AG08395 (cell line): ENCODE measurements around the gene MAEA.
"Not testable (repeated sequence)": the region's sequence is repeated elsewhere in the genome, so short reads cannot be mapped to it uniquely, and the experiment has no call there.

Experiments used
- DNase-seq: peaks from one replicate; pipeline ENCODE4 v3.0.0; 2012; ENCODE audit warnings: mixed read lengths, low spot score

MAEA gene

GRCh38 chr4:1321946-1322650 is 32.4 kb downstream of the MAEA start:
- no peak for DNase-seq

GRCh38 chr4:1323280-1323634 is 33.6 kb downstream of the MAEA start:
- no peak for DNase-seq

- peak; percentile 37 for DNase-seq
Observed at GRCh38 chr4:1323635-1324442, 34.1 kb downstream of the MAEA start.

GRCh38 chr4:1324443-1325175 is 34.9 kb downstream of the MAEA start:
- DNase-seq = not testable (repeated sequence)

GRCh38 chr4:1325176-1325480 is 35.4 kb downstream of the MAEA start:
- no peak for DNase-seq

GRCh38 chr4:1325681-1326635 is 36.3 kb downstream of the MAEA start:
- no peak for DNase-seq

GRCh38 chr4:1326751-1327525 is 37.2 kb downstream of the MAEA start:
- DNase-seq = no peak

- no peak for DNase-seq
Observed at GRCh38 chr4:1327526-1328266, 38.0 kb downstream of the MAEA start.

- DNase-seq = no peak
Observed at GRCh38 chr4:1328267-1329155, 38.8 kb downstream of the MAEA start.

GRCh38 chr4:1329408-1330371 is 40.0 kb downstream of the MAEA start:
- DNase-seq = no peak

GRCh38 chr4:1330761-1331590 is 41.3 kb downstream of the MAEA start:
- DNase-seq = no peak

GRCh38 chr4:1331591-1332353 is 42.1 kb downstream of the MAEA start:
- DNase-seq = no peak

- no peak for DNase-seq
Observed at GRCh38 chr4:1332686-1333085, 43.0 kb downstream of the MAEA start.

GRCh38 chr4:1333256-1333655 is 43.6 kb downstream of the MAEA start:
- no peak for DNase-seq

GRCh38 chr4:1333851-1334578 is 44.3 kb downstream of the MAEA start:
- DNase-seq = not testable (repeated sequence)

GRCh38 chr4:1334579-1334895 is 44.8 kb downstream of the MAEA start:
- DNase-seq = no peak
